ENCODE data around the gene CTNNA2. TPM values are rescaled to one million over a fixed set of nuclear protein-coding genes. Genes with fewer than 3 reads are reported as not detected.

Gene CTNNA2
- total and polyA plus RNA-seq, 9 of the 15 experiments (the other 6 are each of a cell fraction or from before 2014, with no cell fraction given), result 0.03 to 0.40 (median 0.15) TPM

DNA sequence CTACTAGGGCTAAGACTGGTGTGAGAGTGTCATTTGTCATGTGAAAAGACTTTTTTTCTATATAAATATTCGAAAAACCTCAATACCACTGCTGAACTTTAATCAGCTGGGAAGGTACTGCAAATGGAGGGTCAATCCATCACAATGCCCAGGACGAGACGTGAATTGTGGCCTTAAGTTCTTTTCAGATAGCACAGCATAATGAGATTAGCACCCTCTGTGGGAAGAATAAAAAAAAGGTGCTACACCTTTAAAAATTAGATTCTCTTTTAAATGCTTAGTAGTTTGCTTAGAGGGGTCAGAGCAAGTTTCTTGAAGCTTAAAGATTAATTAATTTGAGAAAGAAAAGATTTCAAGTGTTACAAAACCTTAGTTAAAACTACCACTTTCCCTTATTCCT is 786.1 kb downstream of the CTNNA2 start (continued):
- TF ChIP-seq, protein P1, sequence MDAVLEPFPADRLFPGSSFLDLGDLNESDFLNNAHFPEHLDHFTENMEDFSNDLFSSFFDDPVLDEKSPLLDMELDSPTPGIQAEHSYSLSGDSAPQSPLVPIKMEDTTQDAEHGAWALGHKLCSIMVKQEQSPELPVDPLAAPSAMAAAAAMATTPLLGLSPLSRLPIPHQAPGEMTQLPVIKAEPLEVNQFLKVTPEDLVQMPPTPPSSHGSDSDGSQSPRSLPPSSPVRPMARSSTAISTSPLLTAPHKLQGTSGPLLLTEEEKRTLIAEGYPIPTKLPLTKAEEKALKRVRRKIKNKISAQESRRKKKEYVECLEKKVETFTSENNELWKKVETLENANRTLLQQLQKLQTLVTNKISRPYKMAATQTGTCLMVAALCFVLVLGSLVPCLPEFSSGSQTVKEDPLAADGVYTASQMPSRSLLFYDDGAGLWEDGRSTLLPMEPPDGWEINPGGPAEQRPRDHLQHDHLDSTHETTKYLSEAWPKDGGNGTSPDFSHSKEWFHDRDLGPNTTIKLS (IDR thresholded peaks at IDR 0.05; ENCODE audit: borderline replicate concordance, low read depth), result no peak
- TF ChIP-seq SRSF9 (IDR thresholded peaks at IDR 0.05; ENCODE audit: borderline replicate concordance, low read depth, low read length) (no peak), KDM1A (IDR thresholded peaks at IDR 0.05) (no peak)

DNA sequence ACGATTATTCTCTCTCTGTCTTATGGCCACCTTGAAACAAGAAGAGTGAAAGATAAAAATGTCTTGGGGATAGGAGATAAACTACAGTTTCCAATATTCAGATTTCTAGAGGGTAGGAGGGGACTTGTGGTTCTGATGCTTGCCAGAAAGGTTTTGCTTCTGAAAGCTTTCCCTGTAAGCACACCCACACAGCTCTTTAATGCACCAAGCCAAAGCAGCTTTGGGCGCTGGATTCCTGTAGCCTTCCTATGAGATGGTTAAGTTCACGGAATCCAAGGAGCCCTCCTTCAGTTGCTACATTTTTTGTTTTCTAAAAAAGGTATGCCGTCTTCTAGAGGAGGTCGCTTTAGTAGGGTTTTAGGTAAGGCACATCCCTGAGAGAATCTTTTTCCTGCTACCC is 786.8 kb downstream of the CTNNA2 start:
- no peak for FAIRE-seq
- WGBS (ENCODE audit: insufficient coverage, low coverage, missing lambda C conversion rate), result 4% methylated on average over 5 of the region's 5 CpGs
- H3K27me3 ChIP-seq (ENCODE audit: control insufficient read depth in 2 of 2, insufficient read depth in 2 of 2, low read length in 2 of 2), result peaks cover 22 to 24% of the 10 kb centered on the region in 2 experiments
- no peak overlapping the region for H3K9ac ChIP-seq (ENCODE audit: insufficient read depth in 1 of 2, low read depth in 2 of 2, low read length in 2 of 2)
- H3K27ac ChIP-seq (ENCODE audit: extremely low read depth, low read depth, low read length), result no peak overlapping the region
- H3K4me1 ChIP-seq (replicated peaks in 1 of 2; ENCODE audit: control insufficient read depth in 2 of 2, insufficient read depth in 2 of 2, low read length in 2 of 2), result peaks cover 0 to 23% of the 10 kb centered on the region in 2 experiments; a peak in 2 of 5 replicates
- in situ Hi-C loops (cut with MboI) (no loop called here), intact Hi-C loops (cut with micrococcal nuclease) (loop anchor here (10.0 kb wide), 1 partner anchor 225 kb away; no protein-coding TSS in a partner anchor)
- H4K20me1 ChIP-seq (replicated peaks; ENCODE audit: control insufficient read depth, insufficient read depth, low read length), result no peaks in the 10 kb centered on the region
- TF ChIP-seq EP300 (IDR thresholded peaks at IDR 0.05; ENCODE audit: low read length), result no peak
- TF ChIP-seq, protein P2, sequence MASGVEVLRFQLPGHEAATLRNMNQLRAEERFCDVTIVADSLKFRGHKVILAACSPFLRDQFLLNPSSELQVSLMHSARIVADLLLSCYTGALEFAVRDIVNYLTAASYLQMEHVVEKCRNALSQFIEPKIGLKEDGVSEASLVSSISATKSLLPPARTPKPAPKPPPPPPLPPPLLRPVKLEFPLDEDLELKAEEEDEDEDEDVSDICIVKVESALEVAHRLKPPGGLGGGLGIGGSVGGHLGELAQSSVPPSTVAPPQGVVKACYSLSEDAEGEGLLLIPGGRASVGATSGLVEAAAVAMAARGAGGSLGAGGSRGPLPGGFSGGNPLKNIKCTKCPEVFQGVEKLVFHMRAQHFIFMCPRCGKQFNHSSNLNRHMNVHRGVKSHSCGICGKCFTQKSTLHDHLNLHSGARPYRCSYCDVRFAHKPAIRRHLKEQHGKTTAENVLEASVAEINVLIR (CRISPR knock-in tag; IDR thresholded peaks at IDR 0.05), result no peak
- TF ChIP-seq ZNF146 (CRISPR knock-in tag; IDR thresholded peaks at IDR 0.05; ENCODE audit: unreplicated experiment), result no peak
- TF ChIP-seq, protein P3, sequence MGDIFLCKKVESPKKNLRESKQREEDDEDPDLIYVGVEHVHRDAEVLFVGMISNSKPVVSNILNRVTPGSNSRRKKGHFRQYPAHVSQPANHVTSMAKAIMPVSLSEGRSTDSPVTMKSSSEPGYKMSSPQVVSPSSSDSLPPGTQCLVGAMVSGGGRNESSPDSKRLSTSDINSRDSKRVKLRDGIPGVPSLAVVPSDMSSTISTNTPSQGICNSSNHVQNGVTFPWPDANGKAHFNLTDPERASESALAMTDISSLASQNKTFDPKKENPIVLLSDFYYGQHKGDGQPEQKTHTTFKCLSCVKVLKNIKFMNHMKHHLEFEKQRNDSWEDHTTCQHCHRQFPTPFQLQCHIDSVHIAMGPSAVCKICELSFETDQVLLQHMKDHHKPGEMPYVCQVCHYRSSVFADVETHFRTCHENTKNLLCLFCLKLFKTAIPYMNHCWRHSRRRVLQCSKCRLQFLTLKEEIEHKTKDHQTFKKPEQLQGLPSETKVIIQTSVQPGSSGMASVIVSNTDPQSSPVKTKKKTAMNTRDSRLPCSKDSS (IDR thresholded peaks at IDR 0.05; ENCODE audit: low read depth, partially characterized antibody), result no peak
- TF ChIP-seq ATF7 (IDR thresholded peaks at IDR 0.05), result no peak
- TF ChIP-seq ZNF77 (CRISPR knock-in tag; IDR thresholded peaks at IDR 0.05), result no peak
- TF ChIP-seq POLR2AphosphoS2 (IDR thresholded peaks at IDR 0.05; ENCODE audit: low read length), result no peak
- no TSS peak for BruUV-seq (replicated peaks)
- ATAC-seq, result no peak
- H3K79me2 ChIP-seq (ENCODE audit: control insufficient read depth, insufficient read depth, low read length), result no peaks in the 10 kb centered on the region
- ChIA-PET CTCF (ENCODE audit: low intra/inter-chr PET ratio) (no interaction called here), POLR2A (no interaction called here)
- no peak overlapping the region for H3K4me3 ChIP-seq
- H2AFZ ChIP-seq (ENCODE audit: low read depth, low read length), result no peak overlapping the region
- no peaks in the 10 kb centered on the region for H3K36me3 ChIP-seq (ENCODE audit: control insufficient read depth, insufficient read depth, low read length)
- no peak for DNase-seq (ENCODE audit: extremely low read depth in 1 of 4, low spot score in 3 of 4)
- no peaks in the 10 kb centered on the region for H3K9me1 ChIP-seq (ENCODE audit: control insufficient read depth, insufficient read depth, low read length)
- no peak overlapping the region for H3K4me2 ChIP-seq (ENCODE audit: insufficient read depth, low read length)
- no peaks in the 10 kb centered on the region for H3K9me3 ChIP-seq (replicated peaks; ENCODE audit: control insufficient read depth, insufficient read depth, low read depth, low read length)

Measured in K562 (cell line).